Left lung (tissue), 10 donors: Measurements from ENCODE around the gene APOBEC4. TPM values are rescaled to one million over a fixed set of nuclear protein-coding genes. Genes with fewer than 3 reads are reported as not detected.

ENCODE experiments used
- ATAC-seq: fragments of 200-7000 bp; cut with Tn5 transposase; one replicate; pipeline ENCODE4 v1.9.1; 2020; ENCODE audit warnings: moderate library complexity
- DNase-seq, 4 donors: peaks; one replicate each; pipeline ENCODE4 v3.0.0-alpha.2; 2013 to 2020
- H3K27ac ChIP-seq, 2 donors: fragments of 200-600 bp; sonication (generic) in 1 of 2; one replicate each; pipeline versions ENCODE4 v1.5.0 to v1.8.0; 2020 to 2021
- H3K27me3 ChIP-seq, 2 donors: fragments of 200-600 bp; sonication (generic) in 1 of 2; one replicate each; pipeline versions ENCODE4 v1.5.0 to v1.8.0; 2020 to 2021
- H3K36me3 ChIP-seq, 2 donors: fragments of 200-600 bp; sonication (generic) in 1 of 2; one replicate each; pipeline versions ENCODE4 v1.5.0 to v1.8.0; 2020 to 2021
- H3K4me1 ChIP-seq, 2 donors: fragments of 200-600 bp; one replicate each; pipeline ENCODE4 v1.8.0; 2021
- H3K4me3 ChIP-seq, 2 donors: fragments of 200-600 bp; sonication (generic) in 1 of 2; one replicate each; pipeline versions ENCODE4 v1.5.0 to v1.8.0; 2020 to 2021; ENCODE audit warnings: mild to moderate bottlenecking in 1 of 2
- H3K9me3 ChIP-seq, 2 donors: fragments of 200-600 bp; sonication (generic) in 1 of 2; one replicate each; pipeline versions ENCODE4 v1.5.0 to v1.8.0; 2020 to 2021
- CTCF ChIP-seq, 2 donors: fragments of 200-600 bp; sonication (generic) in 1 of 2; IDR thresholded peaks; one replicate each; pipeline versions ENCODE4 v1.5.0 to v1.8.0; 2021; ENCODE audit warnings: antibody characterized with exemption in 2 of 2
- intact Hi-C, 2 donors: fragments of 100-400 bp; cut with DNase I; formaldehyde crosslinking; loops; one replicate each; pipeline versions ENCODE4 v1.11.2 to v1.14.2; 2022
- polyA plus RNA-seq, 6 donors: library from polyadenylated mRNA; unstranded; fragments of 120-200 nt; gene quantifications; one replicate each; pipeline ENCODE4 v1.2.1, GENCODE V29; 2013; ENCODE audit not compliant: insufficient read length in 6 of 6
- total RNA-seq, 2 donors: library from RNA; stranded (reverse); fragmentation: NEBNext Ultra II Directional; extraction: Animal tissue kit (Norgen Biotek cat#: 25700); gene quantifications; one replicate each; pipeline ENCODE4 v1.2.1, GENCODE V29; 2021
- donor health status: DM: no; HTN: yes; CAD: no.
- donor health status: DM: no; HTN: no; CAD: no.

The APOBEC4 gene
- total and polyA plus RNA-seq, 8 donors: 0.26 to 2.2 (median 0.98) TPM

DNA sequence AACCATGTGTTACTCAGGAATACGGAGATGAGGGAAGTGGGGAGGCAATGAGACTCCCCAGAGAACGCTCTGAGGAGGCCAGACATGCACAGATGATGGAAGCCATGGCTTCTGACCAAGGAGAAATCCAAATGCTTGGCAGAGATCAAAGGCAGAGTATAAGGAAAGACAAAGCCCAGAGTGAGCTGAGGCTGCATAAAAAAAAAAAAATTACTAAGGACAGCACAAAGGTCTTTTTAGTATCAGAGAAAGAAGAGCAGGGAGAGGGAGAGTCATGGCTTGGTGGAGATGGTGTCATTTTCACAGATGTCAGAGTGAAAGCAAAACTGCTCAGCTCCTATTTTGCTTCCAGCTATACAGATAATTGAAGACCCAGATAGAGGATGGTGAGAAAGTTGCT is 54.7 kb downstream of the APOBEC4 start:
- Histone ChIP-seq H3K27ac (no peak overlapping the region), H3K4me1 (peaks cover 10 to 60% of the 10 kb centered on the region in 2 donors), H3K27me3 (no peaks in the 10 kb centered on the region), H3K36me3 (no peaks in the 10 kb centered on the region), H3K4me3 (no peak overlapping the region), H3K9me3 (no peaks in the 10 kb centered on the region)
- TF ChIP-seq CTCF (IDR thresholded peaks at IDR 0.05): no peak
- intact Hi-C loops: no loop called here
- ATAC-seq (no peak), DNase-seq (no peak)

DNA sequence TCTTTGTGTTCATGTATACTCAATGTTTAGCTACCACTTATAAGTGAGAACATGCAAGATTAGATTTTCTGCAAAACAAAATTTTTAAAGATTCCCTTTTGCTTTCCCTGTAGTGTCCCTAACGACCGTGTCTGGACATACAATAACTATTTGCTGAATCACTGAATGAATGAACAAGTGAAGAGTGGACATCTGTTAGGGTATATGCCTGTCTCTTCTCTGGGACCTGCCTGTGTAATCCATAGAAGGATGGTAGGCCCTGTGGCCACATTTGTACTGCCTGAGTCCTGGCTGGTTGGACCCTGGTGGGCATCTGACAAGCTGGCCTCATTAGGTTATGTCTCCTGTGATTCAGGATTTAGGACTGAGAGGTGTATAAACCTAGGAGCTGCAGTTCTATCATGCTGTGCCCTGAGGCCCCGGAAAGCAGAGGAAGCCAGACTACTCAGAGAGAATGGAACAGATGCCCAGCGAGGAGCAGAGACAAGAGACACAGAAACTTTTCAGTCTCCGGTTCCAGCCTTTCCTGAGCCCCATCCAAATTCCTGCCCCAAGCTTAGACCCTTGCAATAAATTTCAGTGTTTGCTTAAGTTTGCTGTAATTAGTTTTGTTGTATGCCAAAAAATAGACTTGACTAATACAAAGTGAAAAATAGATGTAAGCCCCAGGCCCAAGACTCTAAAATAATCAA is 55.3 kb downstream of the APOBEC4 start:
- H3K4me3 ChIP-seq: no peak overlapping the region
- intact Hi-C loops: no loop called here
- no peak overlapping the region for H3K27ac ChIP-seq
- no peaks in the 10 kb centered on the region for H3K36me3 ChIP-seq
- ATAC-seq (no peak), DNase-seq (no peak)
- no peaks in the 10 kb centered on the region for H3K27me3 ChIP-seq
- H3K9me3 ChIP-seq: no peaks in the 10 kb centered on the region
- H3K4me1 ChIP-seq: peaks cover 10 to 60% of the 10 kb centered on the region in 2 donors
- no peak for TF ChIP-seq CTCF (IDR thresholded peaks at IDR 0.05)

DNA sequence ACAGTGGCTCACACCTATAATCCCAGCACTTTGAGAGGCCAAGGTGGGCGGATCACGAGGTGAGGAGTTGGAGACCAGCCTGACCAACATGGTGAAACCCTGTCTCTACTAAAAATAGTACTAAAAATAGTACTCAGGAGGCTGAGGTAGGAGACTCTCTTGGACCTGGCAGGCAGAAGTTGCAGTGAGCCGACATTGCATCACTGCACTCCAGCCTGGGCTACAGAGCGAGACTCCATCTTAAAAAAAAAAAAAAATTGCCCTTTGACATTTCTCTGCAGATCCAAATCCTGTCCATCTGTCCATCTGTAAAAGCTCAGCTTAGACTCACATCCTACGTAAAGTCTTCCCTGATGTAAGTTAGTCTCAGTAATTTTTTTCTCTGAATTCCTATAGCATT is 56.6 kb downstream of the APOBEC4 start:
- ATAC-seq (no peak), DNase-seq (no peak)
- H3K27me3 ChIP-seq: no peaks in the 10 kb centered on the region
- no peaks in the 10 kb centered on the region for H3K36me3 ChIP-seq
- intact Hi-C loops: no loop called here
- no peak overlapping the region for H3K27ac ChIP-seq
- H3K4me1 ChIP-seq: peaks cover 10 to 60% of the 10 kb centered on the region in 2 donors
- no peaks in the 10 kb centered on the region for H3K9me3 ChIP-seq
- H3K4me3 ChIP-seq: no peak overlapping the region
- no peak for TF ChIP-seq CTCF (IDR thresholded peaks at IDR 0.05)

Other genes with a start within 250 kb of the APOBEC4 start
- 1 to 10 TPM; 1.1 to 1.5 TPM for gene NMNAT2, start 234.9 kb downstream of the APOBEC4 start, total RNA-seq
- gene NMNAT2, start 234.9 kb downstream of the APOBEC4 start, polyA plus RNA-seq: 1 to 10 TPM; 1.4 to 2.9 (median 1.9) TPM
- 10 to 100 TPM; 49.6 to 65.5 TPM for gene SMG7, start 180.8 kb downstream of the APOBEC4 start, total RNA-seq
- gene SMG7, start 180.8 kb downstream of the APOBEC4 start, polyA plus RNA-seq: 10 to 100 TPM; 58.5 to 69.6 (median 64.8) TPM
- gene NCF2, start 62.9 kb downstream of the APOBEC4 start, total RNA-seq: 100 to 1,000 TPM in 1 of 2 donors, 10 to 100 TPM in 1; 70.9 to 139 TPM
- 1 to 10 TPM; 4.7 to 7.1 (median 6.0) TPM for gene NCF2, start 62.9 kb downstream of the APOBEC4 start, polyA plus RNA-seq
- 100 to 1,000 TPM; 171 to 208 TPM for gene ARPC5, start 17.5 kb downstream of the APOBEC4 start, total RNA-seq
- gene ARPC5, start 17.5 kb downstream of the APOBEC4 start, polyA plus RNA-seq: 100 to 1,000 TPM; 130 to 167 (median 142) TPM
- 10 to 100 TPM; 33.7 to 52.6 TPM for gene RGL1, start 151.8 kb upstream of the APOBEC4 start, total RNA-seq
- gene RGL1, start 151.8 kb upstream of the APOBEC4 start, polyA plus RNA-seq: 10 to 100 TPM; 38.8 to 45.9 (median 40.9) TPM